ENCODE results near the gene LDLRAD4.

DNA sequence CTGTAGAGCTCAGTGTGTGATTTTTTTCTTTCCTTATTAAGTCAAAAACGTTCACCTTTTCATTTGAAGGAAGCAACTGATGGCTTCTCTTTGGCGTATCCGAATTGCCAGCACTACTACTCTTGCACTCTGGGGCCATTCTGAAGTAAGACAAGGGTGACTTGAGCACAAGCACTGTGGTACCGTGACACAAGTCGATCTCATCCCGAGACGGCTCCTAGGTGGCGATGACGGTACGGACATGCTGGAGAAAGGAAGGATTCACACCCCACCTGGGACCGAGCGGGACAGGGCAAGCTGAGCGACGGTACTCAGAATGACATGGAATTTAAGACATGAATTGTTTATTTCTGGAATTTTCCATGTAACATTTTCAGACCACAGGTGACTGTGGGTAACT, 36.8 kb upstream of the LDLRAD4 start:
- TF ChIP-seq POLR2AphosphoS5 (IDR thresholded peaks at IDR 0.05; ENCODE audit: borderline replicate concordance, low read depth, low read length) (no peak), EZH2 (IDR thresholded peaks at IDR 0.05) (no peak)

Measured in SK-N-MC (cell line).